Measurements from ENCODE around the gene WNT3.
"Not testable (repeated sequence)": the region's sequence is repeated elsewhere in the genome, so short reads cannot be mapped to it uniquely, and the experiment has no call there.

The WNT3 gene

DNA sequence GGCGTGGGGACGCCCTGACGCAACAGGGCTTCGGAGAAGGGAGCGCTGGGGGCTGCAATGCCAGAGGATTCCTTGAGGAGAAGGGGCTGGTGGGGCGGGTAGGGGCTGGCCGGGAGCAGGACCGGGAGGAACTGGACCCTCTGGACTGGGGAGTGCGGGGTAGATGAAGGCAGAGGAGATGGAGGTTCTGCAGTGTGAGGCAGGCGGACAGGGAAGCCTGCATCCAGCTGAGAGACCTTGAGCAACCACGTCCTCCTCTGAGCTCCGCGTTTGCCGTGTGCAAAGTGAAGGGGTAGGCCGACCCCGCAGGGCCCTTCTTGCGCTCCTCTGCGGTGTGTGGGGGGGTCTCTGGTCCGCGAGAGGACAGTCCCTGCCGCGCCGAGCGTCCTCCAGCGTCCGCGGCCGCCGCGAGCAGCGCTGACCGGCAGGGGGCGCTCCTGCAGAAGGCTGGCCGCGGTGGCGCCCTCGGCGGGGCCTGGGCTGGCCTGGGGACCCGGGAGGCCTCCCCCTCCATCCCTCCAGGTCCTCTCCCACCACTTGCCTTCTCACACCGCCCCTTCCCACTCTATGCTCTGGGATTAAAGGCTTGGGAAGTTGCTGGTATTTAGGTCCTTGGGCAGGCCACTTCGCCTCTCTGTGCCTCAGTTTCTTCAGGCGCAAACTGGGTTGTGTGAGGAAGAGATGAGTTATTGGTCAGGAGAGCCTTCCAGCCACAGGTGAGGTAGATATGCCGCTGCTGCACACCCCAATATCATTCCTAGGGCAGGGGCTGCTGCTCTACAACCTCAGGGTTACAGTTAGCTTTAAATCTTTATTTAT is 23.3 kb upstream of the WNT3 start:
- TF ChIP-seq, protein P1, sequence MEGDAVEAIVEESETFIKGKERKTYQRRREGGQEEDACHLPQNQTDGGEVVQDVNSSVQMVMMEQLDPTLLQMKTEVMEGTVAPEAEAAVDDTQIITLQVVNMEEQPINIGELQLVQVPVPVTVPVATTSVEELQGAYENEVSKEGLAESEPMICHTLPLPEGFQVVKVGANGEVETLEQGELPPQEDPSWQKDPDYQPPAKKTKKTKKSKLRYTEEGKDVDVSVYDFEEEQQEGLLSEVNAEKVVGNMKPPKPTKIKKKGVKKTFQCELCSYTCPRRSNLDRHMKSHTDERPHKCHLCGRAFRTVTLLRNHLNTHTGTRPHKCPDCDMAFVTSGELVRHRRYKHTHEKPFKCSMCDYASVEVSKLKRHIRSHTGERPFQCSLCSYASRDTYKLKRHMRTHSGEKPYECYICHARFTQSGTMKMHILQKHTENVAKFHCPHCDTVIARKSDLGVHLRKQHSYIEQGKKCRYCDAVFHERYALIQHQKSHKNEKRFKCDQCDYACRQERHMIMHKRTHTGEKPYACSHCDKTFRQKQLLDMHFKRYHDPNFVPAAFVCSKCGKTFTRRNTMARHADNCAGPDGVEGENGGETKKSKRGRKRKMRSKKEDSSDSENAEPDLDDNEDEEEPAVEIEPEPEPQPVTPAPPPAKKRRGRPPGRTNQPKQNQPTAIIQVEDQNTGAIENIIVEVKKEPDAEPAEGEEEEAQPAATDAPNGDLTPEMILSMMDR (IDR thresholded peaks at IDR 0.05; ENCODE audit: insufficient read depth, low read length, missing control alignments) = peak; percentile 69
- CTCF ChIA-PET = interaction anchor here (0.6 to 5.2 kb wide), 45 partner anchors 8 to 167 kb away, joined by 3 to 94 read pairs (median 4); partner anchors contain the start of gene WNT9B
- peak overlapping the region; percentile 37 for H3K4me3 ChIP-seq (ENCODE audit: low read depth, low read length)
- DNase-seq (ENCODE audit: low read depth, low spot score) = no peak
- POLR2A ChIA-PET = no interaction called here

DNA sequence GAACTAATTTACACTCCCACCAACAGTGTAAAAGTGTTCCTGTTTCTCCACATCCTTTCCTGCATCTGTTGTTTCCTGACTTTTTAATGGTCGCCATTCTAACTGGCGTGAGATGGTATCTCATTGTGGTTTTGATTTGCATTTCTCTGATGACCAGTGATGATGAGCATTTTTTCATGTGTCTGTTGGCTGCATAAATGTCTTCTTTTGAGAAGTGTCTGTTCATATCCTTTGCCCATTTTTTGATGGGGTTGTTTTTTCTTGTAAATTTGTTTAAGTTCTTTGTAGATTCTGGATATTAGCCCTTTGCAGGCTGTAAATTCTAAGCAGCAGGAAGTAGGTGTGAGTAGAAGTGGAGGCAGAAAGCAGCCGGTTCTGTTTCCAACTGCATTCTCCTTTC is 22.1 kb upstream of the WNT3 start:
- POLR2A ChIA-PET; H3K4me3 ChIP-seq (ENCODE audit: low read depth, low read length); DNase-seq (ENCODE audit: low read depth, low spot score): not testable (repeated sequence)
- CTCF ChIA-PET = interaction anchor here (0.9 to 5.2 kb wide), 8 partner anchors 13 to 164 kb away, joined by 3 to 94 read pairs (median 4); no protein-coding TSS in a partner anchor

DNA sequence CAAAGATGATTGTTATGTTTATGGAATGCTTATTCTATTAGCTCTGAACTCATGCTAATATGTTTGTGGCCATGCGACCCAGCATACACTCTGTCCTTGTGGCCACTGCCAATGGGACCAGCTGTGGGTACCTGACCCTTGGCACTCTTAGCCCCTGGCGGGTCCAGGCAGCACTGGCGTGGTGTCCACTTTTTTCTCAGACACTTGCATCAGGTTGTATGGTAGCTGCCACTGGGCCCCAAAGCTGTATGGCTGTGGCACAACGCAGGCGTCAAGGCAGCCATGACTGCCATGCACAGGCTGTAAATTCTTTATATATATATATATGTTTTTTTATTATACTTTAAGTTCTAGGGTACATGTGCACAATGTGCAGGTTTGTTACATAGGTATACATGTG is 20.7 kb upstream of the WNT3 start:
- POLR2A ChIA-PET = no interaction called here
- TF ChIP-seq, protein P1 (IDR thresholded peaks at IDR 0.05; ENCODE audit: insufficient read depth, low read length, missing control alignments) = no peak
- CTCF ChIA-PET = interaction anchor here (1.0 to 1.9 kb wide), 8 partner anchors 9 to 164 kb away, joined by 3 to 11 read pairs (median 4); no protein-coding TSS in a partner anchor
- no peak overlapping the region for H3K4me3 ChIP-seq (ENCODE audit: low read depth, low read length)
- DNase-seq (ENCODE audit: low read depth, low spot score) = no peak

DNA sequence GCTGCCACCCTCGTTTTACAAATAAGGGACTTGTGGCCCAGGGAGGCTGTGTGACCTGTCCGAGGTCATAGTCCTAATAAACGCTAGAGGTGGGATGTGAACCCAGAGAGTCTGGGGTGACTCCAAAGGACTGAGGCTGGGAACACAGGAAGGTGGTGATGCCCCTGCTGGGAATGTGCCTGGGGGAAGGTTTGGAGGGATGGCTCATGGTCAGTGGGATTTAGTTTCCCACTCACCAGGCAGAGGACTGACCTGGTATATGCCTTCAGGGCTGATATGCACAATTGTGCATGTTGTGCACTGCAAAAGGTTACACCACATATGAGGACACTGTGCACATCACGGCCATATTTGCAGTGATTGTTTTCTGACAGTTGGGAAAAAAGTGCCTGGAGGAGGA is 19.0 kb upstream of the WNT3 start:
- no peak for DNase-seq (ENCODE audit: low read depth, low spot score)
- ChIA-PET POLR2A (no interaction called here), CTCF (no interaction called here)
- TF ChIP-seq, protein P1 (IDR thresholded peaks at IDR 0.05; ENCODE audit: insufficient read depth, low read length, missing control alignments) = no peak
- no peak overlapping the region for H3K4me3 ChIP-seq (ENCODE audit: low read depth, low read length)

DNA sequence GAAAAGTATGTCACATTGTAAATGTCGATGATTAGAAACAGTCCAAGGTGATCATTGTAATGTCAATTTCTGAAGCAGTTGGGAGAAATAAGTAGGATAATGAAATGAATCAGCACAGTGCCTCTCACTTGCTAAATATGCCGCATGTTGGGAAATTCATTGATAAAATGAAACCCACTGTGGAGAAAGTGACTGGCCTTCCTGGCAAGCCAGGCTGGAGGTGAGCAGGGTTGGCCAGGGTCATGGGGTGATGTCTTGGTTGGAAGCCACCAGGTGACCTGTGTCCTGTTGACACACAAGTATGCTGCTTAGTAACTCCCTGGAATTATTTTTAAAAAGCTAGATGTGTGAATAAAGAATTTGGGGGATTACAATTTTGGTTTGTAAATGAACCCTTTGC is 18.0 kb upstream of the WNT3 start:
- no peak for DNase-seq (ENCODE audit: low read depth, low spot score)
- ChIA-PET CTCF (interaction anchor here (0.7 to 4.4 kb wide), 14 partner anchors 9 to 109 kb away, joined by 4 to 76 read pairs (median 8); no protein-coding TSS in a partner anchor), POLR2A (no interaction called here)
- no peak overlapping the region for H3K4me3 ChIP-seq (ENCODE audit: low read depth, low read length)
- TF ChIP-seq, protein P1 (IDR thresholded peaks at IDR 0.05; ENCODE audit: insufficient read depth, low read length, missing control alignments) = no peak

DNA sequence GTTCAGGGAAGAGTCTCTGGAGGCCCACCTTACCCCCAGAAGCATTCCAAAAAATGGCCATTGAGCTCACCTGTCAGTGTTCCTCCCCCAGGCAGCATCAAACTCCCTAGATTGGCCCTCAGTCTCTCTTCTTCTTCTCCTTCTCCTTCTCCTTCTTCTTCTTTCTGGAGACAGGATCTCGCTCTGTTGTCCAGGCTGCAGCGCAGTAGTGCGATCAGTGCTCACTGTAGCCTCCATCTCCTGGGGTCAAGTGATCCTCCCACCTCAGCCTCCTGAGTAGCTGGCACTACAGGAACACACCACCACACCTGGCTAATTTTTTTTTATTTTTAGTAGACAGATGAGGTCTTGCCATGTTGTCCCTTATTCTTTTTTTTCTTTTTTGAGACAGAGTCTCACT is 16.4 kb upstream of the WNT3 start:
- ChIA-PET CTCF (interaction anchor here (0.8 to 4.4 kb wide), 26 partner anchors 8 to 165 kb away, joined by 3 to 76 read pairs (median 4); no protein-coding TSS in a partner anchor), POLR2A (no interaction called here)
- no peak for DNase-seq (ENCODE audit: low read depth, low spot score)

More for the DNA sequence above, 16.4 kb upstream of the WNT3 start:
- TF ChIP-seq, protein P1 (IDR thresholded peaks at IDR 0.05; ENCODE audit: insufficient read depth, low read length, missing control alignments) = no peak
- H3K4me3 ChIP-seq (ENCODE audit: low read depth, low read length) = no peak overlapping the region
